GM21423 (cell line): ENCODE data around the gene GGTLC1.
"Not testable (repeated sequence)": the region's sequence is repeated elsewhere in the genome, so short reads cannot be mapped to it uniquely, and the experiment has no call there.

Experiments used
- ATAC-seq: cut with Tn5 transposase; IDR thresholded peaks from one replicate; pipeline ENCODE4 v1.9.1; 2021; ENCODE audit warnings: mild to moderate bottlenecking, moderate library complexity; ENCODE audit not compliant: unreplicated experiment

The GGTLC1 gene

GRCh38 chr20:23995291-23995690 lies 6.7 kb upstream of the GGTLC1 start:
- ATAC-seq: not testable (repeated sequence)

DNA sequence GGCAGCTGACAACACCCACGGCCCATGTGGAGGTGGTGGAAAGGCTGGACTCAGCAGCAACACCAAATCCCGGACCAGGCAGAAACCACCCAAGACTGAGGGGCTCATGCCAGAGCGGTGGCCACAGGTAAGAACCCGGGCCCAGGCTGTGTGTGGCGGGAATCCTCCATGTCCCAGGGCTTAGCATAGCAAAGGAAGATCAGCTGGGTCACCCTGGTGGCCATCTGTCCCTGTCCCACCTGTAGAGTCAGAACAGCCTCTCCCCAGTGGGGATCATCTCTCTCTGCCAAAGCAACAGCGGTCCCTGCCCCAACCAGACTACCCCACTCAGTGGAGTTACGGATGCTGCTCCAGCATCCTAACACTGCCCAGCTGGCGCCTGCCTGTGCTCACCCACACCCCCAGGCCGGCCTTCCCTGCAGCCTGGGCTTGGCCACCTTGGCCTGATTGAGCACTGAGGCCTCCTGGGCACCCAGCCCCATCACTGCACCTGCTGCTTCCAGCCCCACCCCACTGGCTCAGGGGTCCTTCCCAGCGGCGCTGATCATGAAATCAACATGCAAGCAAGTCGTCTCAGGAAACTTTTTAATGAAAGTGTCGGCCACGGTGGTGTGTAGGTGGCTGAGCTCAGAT lies 5.5 kb upstream of the GGTLC1 start:
- ATAC-seq: not testable (repeated sequence)

DNA sequence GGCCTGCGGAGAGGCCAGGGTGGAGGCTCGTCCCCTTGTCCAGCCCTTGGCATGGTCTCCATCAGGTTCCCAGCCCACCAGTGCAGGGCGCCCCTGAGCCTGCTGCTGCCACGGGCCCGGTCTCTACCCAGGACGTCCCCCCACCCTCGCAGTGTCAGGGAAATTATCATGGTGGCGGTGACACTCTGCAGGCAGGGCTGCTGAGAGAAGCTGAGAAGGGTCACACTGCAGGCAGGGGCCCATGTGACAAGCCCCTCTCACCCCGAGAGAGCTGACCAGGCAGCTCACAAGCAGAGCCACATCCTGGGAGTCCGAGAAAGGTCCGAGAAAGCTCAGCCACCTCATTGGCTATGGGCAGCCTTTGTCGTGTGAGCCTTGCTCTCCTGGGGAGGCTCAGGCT lies 4.9 kb upstream of the GGTLC1 start:
- ATAC-seq: not testable (repeated sequence)

- ATAC-seq: not testable (repeated sequence)
These were observed 1.7 kb upstream of the GGTLC1 start for GRCh38 chr20:23990296-23990695.

- not testable (repeated sequence) for ATAC-seq
These were observed 387 bp upstream of the GGTLC1 start for GRCh38 chr20:23988966-23989365.

DNA sequence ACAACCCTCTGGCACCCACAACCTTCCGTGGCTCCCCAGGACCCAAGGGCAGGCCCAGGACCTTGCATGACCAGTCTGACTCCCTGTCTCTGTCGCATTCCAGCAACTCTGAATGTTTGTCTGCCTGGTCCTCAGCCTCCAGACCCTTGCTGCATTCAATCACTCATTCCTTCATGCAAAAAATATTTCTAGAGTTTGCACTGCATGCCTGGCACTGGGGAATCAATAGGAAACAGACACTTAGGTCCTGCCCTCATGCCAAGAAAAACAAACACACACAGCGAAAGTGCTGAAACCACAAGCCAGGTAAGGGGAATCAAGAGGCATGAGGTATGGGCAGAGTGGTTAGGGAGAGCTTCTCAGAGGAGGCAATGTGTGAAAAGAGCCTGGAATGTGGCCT lies 1.9 kb downstream of the GGTLC1 start:
- ATAC-seq: not testable (repeated sequence)

GRCh38 chr20:23986310-23986709 lies 2.3 kb downstream of the GGTLC1 start:
- ATAC-seq: not testable (repeated sequence)

DNA sequence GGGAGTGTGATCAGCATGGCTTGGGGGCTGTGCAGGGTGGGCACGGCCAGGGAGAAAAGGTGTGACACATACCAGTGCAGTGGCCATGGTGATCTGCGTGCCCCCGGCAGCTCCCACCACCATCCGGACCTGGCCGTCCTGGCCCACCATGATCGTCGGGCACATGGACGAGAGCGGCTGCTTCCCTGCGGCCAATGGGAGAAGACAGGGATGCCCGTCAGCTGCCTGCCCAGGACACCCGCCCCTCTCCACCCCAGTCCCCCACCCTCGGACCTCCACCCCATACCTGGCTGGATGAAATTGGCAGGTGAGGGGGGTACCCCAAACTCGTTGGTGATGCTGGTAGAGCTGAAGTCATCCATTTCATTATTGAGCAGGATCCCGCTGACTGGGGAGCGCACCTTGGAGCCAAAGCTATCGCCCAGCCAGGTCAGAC lies 2.8 kb downstream of the GGTLC1 start:
- not testable (repeated sequence) for ATAC-seq

- not testable (repeated sequence) for ATAC-seq
These were observed 3.4 kb downstream of the GGTLC1 start for GRCh38 chr20:23985066-23985789.

DNA sequence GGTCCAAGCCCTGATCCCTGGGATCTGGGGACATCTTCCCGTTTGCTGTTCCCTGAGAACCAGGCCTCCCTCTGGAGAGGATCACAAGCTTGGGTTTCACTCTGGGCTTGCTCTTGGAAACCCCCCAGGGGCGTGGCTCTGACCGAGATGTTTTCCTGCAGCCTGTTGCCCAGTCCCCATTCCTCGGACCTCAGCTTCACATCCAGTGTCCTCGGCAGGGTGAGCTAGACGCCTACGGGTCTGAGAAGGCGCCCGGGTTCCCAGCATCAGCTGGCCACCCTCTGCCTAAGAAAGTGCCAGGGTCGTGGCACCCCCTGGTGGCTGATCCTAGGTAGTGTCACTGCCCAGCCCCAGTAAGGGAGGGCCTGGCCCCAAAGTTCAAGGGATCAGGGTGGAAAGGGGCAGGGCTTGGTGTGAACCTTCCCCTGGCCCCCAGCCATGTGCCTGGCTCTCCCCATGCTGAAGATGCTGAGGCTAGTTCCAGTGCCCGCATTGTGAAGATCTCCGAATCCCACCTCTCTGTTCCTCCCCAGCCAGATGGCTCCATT lies 4.0 kb downstream of the GGTLC1 start:
- ATAC-seq: not testable (repeated sequence)

- ATAC-seq: not testable (repeated sequence)
These were observed 6.2 kb downstream of the GGTLC1 start for GRCh38 chr20:23982112-23983018.

GRCh38 chr20:23981526-23981925 lies 7.1 kb downstream of the GGTLC1 start:
- not testable (repeated sequence) for ATAC-seq

DNA sequence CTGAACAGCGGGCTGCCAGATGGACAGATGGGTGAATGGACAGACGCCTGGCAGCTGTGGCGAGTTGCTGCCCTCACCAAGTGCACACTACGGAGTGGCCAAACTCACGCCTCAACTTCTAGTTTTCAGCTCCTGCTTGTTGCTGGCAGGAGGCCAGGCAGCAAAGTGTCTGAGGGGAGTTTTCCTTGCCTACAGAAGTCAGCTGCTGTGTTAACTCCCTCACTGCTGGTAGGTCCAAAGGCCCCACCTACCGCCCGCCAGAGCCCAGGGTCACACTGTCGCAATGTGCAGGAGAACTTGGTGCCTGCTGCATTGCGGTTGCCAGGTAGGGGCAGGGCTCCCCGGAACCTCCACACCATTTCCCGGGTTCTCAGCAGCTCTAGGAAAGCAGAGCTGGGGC lies 7.6 kb downstream of the GGTLC1 start:
- ATAC-seq: not testable (repeated sequence)

DNA sequence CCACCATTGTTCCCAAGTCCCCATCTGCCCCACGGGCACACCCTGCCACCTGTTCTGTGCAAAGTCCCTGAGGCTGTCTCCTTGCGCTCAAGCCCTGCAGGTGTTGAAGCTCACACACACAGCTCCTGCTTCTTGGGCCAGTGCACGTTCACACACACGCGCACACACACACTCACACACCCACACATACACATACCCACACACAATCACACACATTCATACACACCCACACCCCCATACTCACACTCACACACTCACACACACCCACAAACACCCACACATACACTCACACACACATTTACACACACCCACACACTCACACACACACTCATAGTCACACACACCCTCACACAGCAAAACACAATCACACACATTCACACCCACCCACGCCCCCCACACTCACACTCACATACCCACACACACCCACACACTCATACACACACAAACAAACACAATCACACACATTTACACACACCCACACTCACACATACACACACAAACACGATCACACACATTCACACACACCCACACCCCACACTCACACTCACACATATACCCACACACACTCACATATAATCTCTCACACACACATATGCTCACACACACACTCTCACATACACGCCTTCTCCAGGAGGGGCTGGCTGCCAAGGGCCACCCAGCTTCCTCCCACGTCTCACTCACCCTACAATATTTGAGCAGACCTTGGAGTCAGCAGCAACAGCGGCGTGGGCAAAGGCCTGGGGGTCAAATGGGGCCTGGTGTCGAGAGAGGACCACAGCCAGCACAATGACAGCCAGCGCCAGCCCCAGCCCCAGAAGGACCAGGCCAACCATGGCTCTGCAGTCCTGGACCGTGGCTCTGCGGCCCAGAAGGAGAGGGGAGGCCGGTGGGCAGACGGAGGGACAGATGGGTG lies 8.4 kb downstream of the GGTLC1 start:
- ATAC-seq: not testable (repeated sequence)

DNA sequence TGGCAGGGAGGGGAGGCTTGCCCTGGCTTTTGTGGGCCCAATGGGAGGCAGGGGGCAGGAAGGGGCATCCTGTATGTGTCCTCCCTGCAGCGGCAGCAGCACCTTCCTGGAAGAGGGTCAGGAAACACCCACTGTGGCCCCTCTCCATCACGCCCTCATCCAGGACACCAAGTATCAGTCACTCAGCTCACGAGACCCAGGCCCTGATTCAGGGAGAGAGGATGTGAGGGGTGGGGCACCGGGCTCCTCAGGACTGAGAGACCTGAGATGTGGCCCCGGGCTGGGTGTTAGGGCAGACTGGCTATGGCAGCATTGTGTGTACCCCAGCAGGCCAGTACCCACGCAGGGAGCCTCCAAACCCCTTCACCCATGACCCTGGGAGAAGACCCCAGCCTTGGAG lies 9.2 kb downstream of the GGTLC1 start:
- ATAC-seq: not testable (repeated sequence)

DNA sequence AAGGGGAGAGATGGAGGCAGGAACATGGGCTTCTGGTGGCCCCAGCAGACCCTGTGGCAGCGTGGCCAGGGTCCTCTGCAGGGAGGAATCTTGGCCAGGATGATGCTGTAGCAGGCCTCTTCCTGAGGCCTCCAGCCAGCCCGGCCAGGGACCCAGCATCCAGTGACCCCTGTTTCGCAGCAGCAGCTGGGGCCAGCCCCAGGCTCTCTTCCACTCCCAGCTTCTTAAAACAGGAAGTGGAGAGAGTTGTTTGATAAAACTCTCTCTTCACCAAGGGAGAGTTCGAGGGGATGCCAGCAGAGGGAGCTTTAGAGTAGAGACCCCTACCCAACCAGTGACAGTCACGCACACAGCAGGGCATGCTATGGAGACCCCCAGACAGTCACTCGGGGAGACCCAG lies 10.1 kb downstream of the GGTLC1 start:
- ATAC-seq: not testable (repeated sequence)

- no peak for ATAC-seq
These were observed 13.6 kb downstream of the GGTLC1 start for GRCh38 chr20:23974966-23975365.

DNA sequence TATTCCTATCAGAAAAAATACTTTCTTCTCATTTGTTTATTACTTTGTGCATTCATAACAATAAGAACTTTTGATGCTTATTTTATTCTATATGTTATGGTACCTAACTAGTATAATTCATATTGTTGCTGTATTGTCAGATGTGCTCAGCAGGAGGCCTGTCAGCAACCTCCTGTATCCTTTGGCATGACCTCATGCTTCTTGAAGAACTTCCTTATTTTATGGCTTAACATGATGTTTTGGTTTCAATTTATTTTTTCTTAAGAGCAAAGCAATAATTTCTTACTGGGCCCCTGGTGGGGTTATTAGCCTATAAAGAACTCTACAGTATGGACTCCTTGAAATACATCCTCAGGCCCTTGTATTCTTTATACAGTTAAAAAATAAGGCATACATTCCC lies 17.3 kb downstream of the GGTLC1 start:
- no peak for ATAC-seq

DNA sequence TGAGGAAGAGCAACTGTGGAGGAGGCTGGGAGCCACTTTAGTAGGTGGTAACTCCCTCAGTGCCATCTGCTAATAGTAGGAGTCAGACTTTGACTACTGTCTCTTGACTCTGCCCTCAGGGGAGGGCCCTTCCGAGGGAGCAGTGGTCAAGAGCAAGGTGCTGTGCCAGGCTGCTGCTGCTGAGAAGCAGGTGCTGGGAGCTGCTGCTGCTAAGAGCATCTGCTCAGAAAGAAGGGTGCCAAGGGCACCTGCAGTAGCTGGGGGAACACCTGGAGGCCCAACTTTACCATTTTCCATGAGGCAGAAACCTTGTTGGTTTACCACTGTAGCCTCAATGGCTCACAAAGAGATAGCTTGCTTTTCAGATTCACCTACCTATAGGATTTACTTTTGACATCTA lies 18.5 kb downstream of the GGTLC1 start:
- ATAC-seq: no peak

DNA sequence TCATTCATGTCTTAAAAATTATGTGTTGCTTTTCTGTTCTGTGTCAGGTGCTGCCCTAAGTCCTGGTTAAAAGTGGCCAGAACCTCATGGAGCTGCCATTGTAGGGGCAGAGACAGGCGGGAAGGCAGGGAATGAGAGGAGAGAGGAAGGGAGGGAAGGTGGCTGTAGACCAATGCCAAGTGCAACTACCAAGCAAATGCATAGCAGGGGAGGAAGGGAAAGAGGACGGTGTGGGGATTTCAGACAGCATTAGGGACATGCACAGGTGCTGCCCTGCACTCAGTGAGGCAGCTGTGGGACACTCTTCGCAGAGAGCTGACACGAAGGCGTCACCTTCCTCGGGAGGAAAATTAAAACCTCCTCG lies 21.0 kb downstream of the GGTLC1 start:
- no peak for ATAC-seq
